Chondrocyte (in vitro differentiated cells): ENCODE data around the gene COX7A2L. TPM values are rescaled to one million over a fixed set of nuclear protein-coding genes. Genes with fewer than 3 reads are reported as not detected.
"Not testable (repeated sequence)": the region's sequence is repeated elsewhere in the genome, so short reads cannot be mapped to it uniquely, and the experiment has no call there.

Source experiments
- DNase-seq: peaks from one replicate; pipeline ENCODE4 v3.0.0; 2021; ENCODE audit warnings: mixed read lengths, low spot score
- H3K27ac Mint-ChIP-seq: one replicate; pipeline ENCODE4 v1.8.0; 2021; ENCODE audit warnings: mild to moderate bottlenecking, moderate library complexity, mixed read lengths; ENCODE audit not compliant: unreplicated experiment
- H3K27me3 Mint-ChIP-seq: 2 replicates; pipeline ENCODE4 v1.8.0; 2021; ENCODE audit warnings: low read depth, mixed read lengths
- H3K36me3 Mint-ChIP-seq: 2 replicates; pipeline ENCODE4 v1.8.0; 2021; ENCODE audit warnings: low read depth, mixed read lengths
- H3K4me1 Mint-ChIP-seq: 2 replicates; pipeline ENCODE4 v1.8.0; 2021; ENCODE audit warnings: low read depth, mild to moderate bottlenecking, mixed read lengths
- H3K4me3 Mint-ChIP-seq: one replicate; pipeline ENCODE4 v1.8.0; 2021; ENCODE audit warnings: mild to moderate bottlenecking, moderate library complexity, mixed read lengths; ENCODE audit not compliant: unreplicated experiment
- H3K9me3 Mint-ChIP-seq: 2 replicates; pipeline ENCODE4 v1.8.0; 2021; ENCODE audit warnings: low read depth, mixed read lengths
- total RNA-seq: library from RNA; stranded (reverse); gene quantifications from 3 replicates; pipeline ENCODE4 v1.2.1, GENCODE V29; 2021
- TF ChIP-seq, protein P1 (sequence below): fragments of 200-600 bp; sonication (generic); IDR thresholded peaks from 2 replicates; pipeline ENCODE4 v1.5.0; 2021; ENCODE audit warnings: antibody characterized with exemption, mild to moderate bottlenecking, moderate library complexity

The COX7A2L gene
- total RNA-seq, 1 donor from 2014 or later = 105 TPM

- DNase-seq = no peak
- Mint-ChIP-seq H3K4me1 (peaks cover 55% of the 10 kb centered on the region), H3K9me3 (no peaks in the 10 kb centered on the region), H3K36me3 (peaks cover 5% of the 10 kb centered on the region), H3K4me3 (peak overlapping the region; percentile 78), H3K27ac (peak overlapping the region; percentile 100), H3K27me3 (peaks cover 2% of the 10 kb centered on the region)
- TF ChIP-seq, protein P1, sequence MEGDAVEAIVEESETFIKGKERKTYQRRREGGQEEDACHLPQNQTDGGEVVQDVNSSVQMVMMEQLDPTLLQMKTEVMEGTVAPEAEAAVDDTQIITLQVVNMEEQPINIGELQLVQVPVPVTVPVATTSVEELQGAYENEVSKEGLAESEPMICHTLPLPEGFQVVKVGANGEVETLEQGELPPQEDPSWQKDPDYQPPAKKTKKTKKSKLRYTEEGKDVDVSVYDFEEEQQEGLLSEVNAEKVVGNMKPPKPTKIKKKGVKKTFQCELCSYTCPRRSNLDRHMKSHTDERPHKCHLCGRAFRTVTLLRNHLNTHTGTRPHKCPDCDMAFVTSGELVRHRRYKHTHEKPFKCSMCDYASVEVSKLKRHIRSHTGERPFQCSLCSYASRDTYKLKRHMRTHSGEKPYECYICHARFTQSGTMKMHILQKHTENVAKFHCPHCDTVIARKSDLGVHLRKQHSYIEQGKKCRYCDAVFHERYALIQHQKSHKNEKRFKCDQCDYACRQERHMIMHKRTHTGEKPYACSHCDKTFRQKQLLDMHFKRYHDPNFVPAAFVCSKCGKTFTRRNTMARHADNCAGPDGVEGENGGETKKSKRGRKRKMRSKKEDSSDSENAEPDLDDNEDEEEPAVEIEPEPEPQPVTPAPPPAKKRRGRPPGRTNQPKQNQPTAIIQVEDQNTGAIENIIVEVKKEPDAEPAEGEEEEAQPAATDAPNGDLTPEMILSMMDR = no peak
These were observed 1.6 kb downstream of the COX7A2L start for GRCh38 chr2:42359304-42359964.

- Mint-ChIP-seq H3K27ac (peak overlapping the region; percentile 60), H3K36me3 (peaks cover 8% of the 10 kb centered on the region), H3K9me3 (no peaks in the 10 kb centered on the region), H3K27me3 (no peaks in the 10 kb centered on the region), H3K4me3 (no peak overlapping the region), H3K4me1 (peaks cover 45% of the 10 kb centered on the region)
- no peak for DNase-seq
- TF ChIP-seq, protein P1 = no peak
These were observed 7.1 kb downstream of the COX7A2L start for GRCh38 chr2:42353792-42354429.

DNA sequence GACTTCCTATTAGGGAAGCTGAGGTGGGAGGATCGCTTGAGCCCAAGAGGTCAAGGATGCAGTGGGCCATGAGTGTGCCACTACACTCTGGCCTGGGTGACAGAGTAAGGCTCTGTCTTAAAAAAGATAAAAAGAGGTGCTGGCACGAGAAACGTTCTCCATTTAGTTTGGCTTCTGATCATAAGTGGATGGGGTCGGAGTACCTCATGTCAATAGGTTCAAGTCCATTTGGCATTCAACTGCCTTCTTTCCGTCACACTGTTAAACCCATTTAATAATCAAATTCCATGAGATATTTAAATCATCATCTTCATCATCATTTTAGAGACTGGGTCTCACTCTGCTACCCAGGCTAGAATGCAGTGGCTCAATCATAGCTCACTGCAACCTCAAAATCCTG lies 9.2 kb downstream of the COX7A2L start:
- Mint-ChIP-seq H3K9me3 (no peaks in the 10 kb centered on the region), H3K4me1 (peaks cover 43% of the 10 kb centered on the region), H3K4me3 (no peak overlapping the region), H3K27me3 (no peaks in the 10 kb centered on the region), H3K36me3 (peaks cover 12% of the 10 kb centered on the region), H3K27ac (no peak overlapping the region)
- TF ChIP-seq, protein P1 = no peak
- no peak for DNase-seq

GRCh38 chr2:42350434-42351063 lies 10.5 kb downstream of the COX7A2L start:
- no peak for DNase-seq
- H3K27me3 Mint-ChIP-seq = no peaks in the 10 kb centered on the region
- H3K9me3 Mint-ChIP-seq = no peaks in the 10 kb centered on the region
- H3K36me3 Mint-ChIP-seq = peaks cover 10% of the 10 kb centered on the region
- no peak overlapping the region for H3K27ac Mint-ChIP-seq
- H3K4me3 Mint-ChIP-seq = no peak overlapping the region
- TF ChIP-seq, protein P1 = no peak
- H3K4me1 Mint-ChIP-seq = peaks cover 46% of the 10 kb centered on the region

- DNase-seq = no peak
These were observed 12.8 kb downstream of the COX7A2L start for GRCh38 chr2:42348113-42348805.

DNA sequence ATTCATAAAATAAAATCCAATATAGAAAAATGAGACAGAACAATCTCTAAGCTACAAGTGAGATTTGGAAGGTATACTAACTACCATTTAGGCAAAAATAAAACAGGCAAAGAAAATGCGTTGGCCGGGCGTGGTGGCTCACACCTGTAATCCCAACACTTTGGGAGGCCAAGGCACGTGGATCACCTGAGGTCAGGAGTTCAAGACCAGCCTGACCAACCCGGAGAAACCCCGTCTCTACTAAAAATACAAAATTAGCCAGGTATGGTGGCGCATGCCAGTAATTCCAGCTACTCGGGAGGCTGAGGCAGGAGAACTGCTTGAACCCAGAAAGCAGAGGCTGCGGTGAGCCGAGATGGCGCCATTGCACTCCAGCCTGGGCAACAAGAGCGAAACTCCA lies 13.5 kb downstream of the COX7A2L start:
- not testable (repeated sequence) for H3K9me3 Mint-ChIP-seq, H3K27ac Mint-ChIP-seq
- H3K36me3 Mint-ChIP-seq = peaks cover 12% of the 10 kb centered on the region

More at GRCh38 chr2:42348113-42348805, 12.8 kb downstream of the COX7A2L start:
- H3K27me3 Mint-ChIP-seq = no peaks in the 10 kb centered on the region
- H3K36me3 Mint-ChIP-seq = peaks cover 12% of the 10 kb centered on the region
- no peaks in the 10 kb centered on the region for H3K9me3 Mint-ChIP-seq
- no peak overlapping the region for H3K4me3 Mint-ChIP-seq
- peak overlapping the region; percentile 54 for H3K27ac Mint-ChIP-seq
- TF ChIP-seq, protein P1 = no peak
- peaks cover 34% of the 10 kb centered on the region for H3K4me1 Mint-ChIP-seq

DNA sequence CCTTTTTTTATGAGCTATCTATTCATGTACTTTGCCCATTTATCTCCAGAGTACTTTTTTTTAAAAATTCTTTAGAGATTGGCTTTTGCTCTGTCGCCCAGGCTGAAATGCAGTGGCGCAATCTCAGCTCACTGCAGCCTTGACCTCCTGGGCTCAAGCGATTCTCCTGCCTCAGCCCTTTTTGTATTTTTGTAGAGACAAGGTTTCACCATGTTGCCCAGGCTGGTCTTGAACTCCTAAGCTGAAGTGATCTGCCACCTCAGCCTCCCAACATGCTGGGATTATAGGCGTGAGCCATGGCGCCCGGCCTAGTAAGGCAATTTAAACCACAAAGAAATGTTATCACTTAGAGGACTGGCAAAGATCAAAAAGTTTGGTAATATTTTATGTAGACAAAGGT lies 14.2 kb downstream of the COX7A2L start:
- DNase-seq, H3K9me3 Mint-ChIP-seq, H3K4me3 Mint-ChIP-seq, H3K27me3 Mint-ChIP-seq, H3K27ac Mint-ChIP-seq: not testable (repeated sequence)
- Mint-ChIP-seq H3K36me3 (peaks cover 12% of the 10 kb centered on the region), H3K4me1 (peaks cover 45% of the 10 kb centered on the region)

More for the DNA sequence above, 13.5 kb downstream of the COX7A2L start:
- DNase-seq, H3K4me3 Mint-ChIP-seq, H3K27me3 Mint-ChIP-seq: not testable (repeated sequence)
- H3K4me1 Mint-ChIP-seq = peaks cover 38% of the 10 kb centered on the region
